ENCODE results near the gene C10orf88.

- TF ChIP-seq EP300 (IDR thresholded peaks at IDR 0.05) (no peak), POLR2A (IDR thresholded peaks at IDR 0.05) (no peak)
- TF ChIP-seq, protein P1, sequence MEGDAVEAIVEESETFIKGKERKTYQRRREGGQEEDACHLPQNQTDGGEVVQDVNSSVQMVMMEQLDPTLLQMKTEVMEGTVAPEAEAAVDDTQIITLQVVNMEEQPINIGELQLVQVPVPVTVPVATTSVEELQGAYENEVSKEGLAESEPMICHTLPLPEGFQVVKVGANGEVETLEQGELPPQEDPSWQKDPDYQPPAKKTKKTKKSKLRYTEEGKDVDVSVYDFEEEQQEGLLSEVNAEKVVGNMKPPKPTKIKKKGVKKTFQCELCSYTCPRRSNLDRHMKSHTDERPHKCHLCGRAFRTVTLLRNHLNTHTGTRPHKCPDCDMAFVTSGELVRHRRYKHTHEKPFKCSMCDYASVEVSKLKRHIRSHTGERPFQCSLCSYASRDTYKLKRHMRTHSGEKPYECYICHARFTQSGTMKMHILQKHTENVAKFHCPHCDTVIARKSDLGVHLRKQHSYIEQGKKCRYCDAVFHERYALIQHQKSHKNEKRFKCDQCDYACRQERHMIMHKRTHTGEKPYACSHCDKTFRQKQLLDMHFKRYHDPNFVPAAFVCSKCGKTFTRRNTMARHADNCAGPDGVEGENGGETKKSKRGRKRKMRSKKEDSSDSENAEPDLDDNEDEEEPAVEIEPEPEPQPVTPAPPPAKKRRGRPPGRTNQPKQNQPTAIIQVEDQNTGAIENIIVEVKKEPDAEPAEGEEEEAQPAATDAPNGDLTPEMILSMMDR (IDR thresholded peaks at IDR 0.05) = no peak
These were observed 23.9 kb downstream of the C10orf88 start for GRCh38 chr10:122930140-122930539.

Measured in tibial nerve (tissue), 4 donors.